NCI-H748 (cell line): ENCODE results near the gene CYP4F11.
"Not testable (repeated sequence)": the region's sequence is repeated elsewhere in the genome, so short reads cannot be mapped to it uniquely, and the experiment has no call there.

Experiments used
- DNase-seq: peaks from one replicate; lab custom pipeline; 2025; ENCODE audit not compliant: unreplicated experiment; lab: John Stamatoyannopoulos, UW

CYP4F11 gene

GRCh38 chr19:15885167-15885566, 49.2 kb downstream of the CYP4F11 start:
- no peak for DNase-seq

- not testable (repeated sequence) for DNase-seq
Measured at GRCh38 chr19:15883329-15883728, 51.0 kb downstream of the CYP4F11 start.

- peak; percentile 37 for DNase-seq
Measured at GRCh38 chr19:15874821-15875474, 59.4 kb downstream of the CYP4F11 start.

GRCh38 chr19:15873771-15874170, 60.6 kb downstream of the CYP4F11 start:
- DNase-seq = not testable (repeated sequence)

- peak; percentile 31 for DNase-seq
Measured at GRCh38 chr19:15871570-15871969, 62.8 kb downstream of the CYP4F11 start.

GRCh38 chr19:15869873-15870272, 64.5 kb downstream of the CYP4F11 start:
- DNase-seq = no peak

- peak; percentile 41 for DNase-seq
Measured at GRCh38 chr19:15869109-15869555, 65.2 kb downstream of the CYP4F11 start.

GRCh38 chr19:15866636-15867035, 67.7 kb downstream of the CYP4F11 start:
- DNase-seq = no peak

- no peak for DNase-seq
Measured at GRCh38 chr19:15864824-15865223, 69.5 kb downstream of the CYP4F11 start.

GRCh38 chr19:15863272-15863671, 71.1 kb downstream of the CYP4F11 start:
- DNase-seq = no peak

- no peak for DNase-seq
Measured at GRCh38 chr19:15862444-15862843, 71.9 kb downstream of the CYP4F11 start.
